ENCODE data around the gene LPCAT2. TPM values are rescaled to one million over a fixed set of nuclear protein-coding genes. Genes with fewer than 3 reads are reported as not detected.
A peak's percentile ranks its signal among the peaks of the same experiment; 100 is the strongest.
"Not testable (repeated sequence)": the region's sequence is repeated elsewhere in the genome, so short reads cannot be mapped to it uniquely, and the experiment has no call there.

Gene LPCAT2
- total RNA-seq, 1 donor from 2014 or later: 9.7 TPM

- no peak for DNase-seq (ENCODE audit: low read depth)
Measured at GRCh38 chr16:55605754-55606336, 97.0 kb downstream of the LPCAT2 start.

- no peak for DNase-seq (ENCODE audit: low read depth)
Measured at GRCh38 chr16:55613613-55614335, 104.9 kb downstream of the LPCAT2 start.

GRCh38 chr16:55615071-55615470 lies 106.2 kb downstream of the LPCAT2 start:
- DNase-seq (ENCODE audit: low read depth): no peak

- not testable (repeated sequence) for DNase-seq (ENCODE audit: low read depth)
Measured at GRCh38 chr16:55615670-55616069, 106.8 kb downstream of the LPCAT2 start.

- no peak for DNase-seq (ENCODE audit: low read depth)
Measured at GRCh38 chr16:55621771-55622170, 112.9 kb downstream of the LPCAT2 start.

- DNase-seq (ENCODE audit: low read depth): no peak
Measured at GRCh38 chr16:55622272-55622671, 113.4 kb downstream of the LPCAT2 start.

GRCh38 chr16:55622930-55623561 lies 114.2 kb downstream of the LPCAT2 start:
- peak; percentile 15 for DNase-seq (ENCODE audit: low read depth)

GRCh38 chr16:55623640-55624039 lies 114.8 kb downstream of the LPCAT2 start:
- no peak for DNase-seq (ENCODE audit: low read depth)

GRCh38 chr16:55624696-55625095 lies 115.8 kb downstream of the LPCAT2 start:
- no peak for DNase-seq (ENCODE audit: low read depth)

- no peak for DNase-seq (ENCODE audit: low read depth)
Measured at GRCh38 chr16:55625843-55626242, 117.0 kb downstream of the LPCAT2 start.

GRCh38 chr16:55628306-55628968 lies 119.6 kb downstream of the LPCAT2 start:
- no peak for DNase-seq (ENCODE audit: low read depth)

GRCh38 chr16:55630774-55631173 lies 121.9 kb downstream of the LPCAT2 start:
- DNase-seq (ENCODE audit: low read depth): no peak

- DNase-seq (ENCODE audit: low read depth): no peak
Measured at GRCh38 chr16:55632259-55632658, 123.4 kb downstream of the LPCAT2 start.

- DNase-seq (ENCODE audit: low read depth): no peak
Measured at GRCh38 chr16:55634193-55634592, 125.3 kb downstream of the LPCAT2 start.

Other genes starting within 250 kb of the LPCAT2 start
- gene IRX6, start 184.9 kb upstream of the LPCAT2 start, total RNA-seq: 0.10 TPM in 1 of 2 replicates, not detected in the other
- gene MMP2, start 29.9 kb upstream of the LPCAT2 start, total RNA-seq: 7.1 and 211 TPM in 2 replicates
- 0.17 and 0.30 TPM in 2 replicates for gene CAPNS2, start 57.6 kb downstream of the LPCAT2 start, total RNA-seq
- not detected in 2 replicates for gene SLC6A2, start 146.9 kb downstream of the LPCAT2 start, total RNA-seq

Measured in renal cortical epithelial cell (primary cell).